ENCODE measurements around the gene CARD19.

The CARD19 gene

GRCh38 chr9:93121316-93122241 lies 25.6 kb downstream of the CARD19 start:
- Histone ChIP-seq H3K4me3 (ENCODE audit: low read depth, low read length) (no peak overlapping the region), H3K4me1 (peaks cover 19% of the 10 kb centered on the region), H2AFZ (no peak overlapping the region), H3K27ac (no peak overlapping the region), H3K36me3 (ENCODE audit: control insufficient read depth, insufficient read depth, low read length) (no peaks in the 10 kb centered on the region), H3K27me3 (ENCODE audit: control insufficient read depth, insufficient read depth, low read length) (no peaks in the 10 kb centered on the region), H3K9me3 (ENCODE audit: control insufficient read depth, low read length) (no peaks in the 10 kb centered on the region), H3K79me2 (peaks cover 8% of the 10 kb centered on the region), H3K9ac (no peak overlapping the region), H3K4me2 (ENCODE audit: low read length) (no peak overlapping the region)
- no peak for TF ChIP-seq CTCF (IDR thresholded peaks at IDR 0.05)

GRCh38 chr9:93122721-93123221 lies 26.8 kb downstream of the CARD19 start:
- Histone ChIP-seq H2AFZ (no peak overlapping the region), H3K27me3 (ENCODE audit: control insufficient read depth, insufficient read depth, low read length) (no peaks in the 10 kb centered on the region), H3K4me1 (peaks cover 27% of the 10 kb centered on the region), H3K9ac (no peak overlapping the region), H3K36me3 (ENCODE audit: control insufficient read depth, insufficient read depth, low read length) (no peaks in the 10 kb centered on the region), H3K4me3 (ENCODE audit: low read depth, low read length) (no peak overlapping the region), H3K4me2 (ENCODE audit: low read length) (no peak overlapping the region), H3K27ac (no peak overlapping the region), H3K79me2 (peaks cover 11% of the 10 kb centered on the region), H3K9me3 (ENCODE audit: control insufficient read depth, low read length) (no peaks in the 10 kb centered on the region)
- no peak for TF ChIP-seq CTCF (IDR thresholded peaks at IDR 0.05)

GRCh38 chr9:93123561-93124283 lies 27.7 kb downstream of the CARD19 start:
- Histone ChIP-seq H2AFZ (no peak overlapping the region), H3K27ac (no peak overlapping the region), H3K4me3 (ENCODE audit: low read depth, low read length) (no peak overlapping the region), H3K36me3 (ENCODE audit: control insufficient read depth, insufficient read depth, low read length) (no peaks in the 10 kb centered on the region), H3K9ac (no peak overlapping the region), H3K79me2 (peaks cover 11% of the 10 kb centered on the region), H3K27me3 (ENCODE audit: control insufficient read depth, insufficient read depth, low read length) (no peaks in the 10 kb centered on the region), H3K4me1 (peaks cover 31% of the 10 kb centered on the region), H3K4me2 (ENCODE audit: low read length) (no peak overlapping the region), H3K9me3 (ENCODE audit: control insufficient read depth, low read length) (no peaks in the 10 kb centered on the region)
- no peak for TF ChIP-seq CTCF (IDR thresholded peaks at IDR 0.05)

GRCh38 chr9:93124793-93125192 lies 28.8 kb downstream of the CARD19 start:
- Histone ChIP-seq H3K4me1 (peaks cover 29% of the 10 kb centered on the region), H3K9ac (no peak overlapping the region), H3K36me3 (ENCODE audit: control insufficient read depth, insufficient read depth, low read length) (no peaks in the 10 kb centered on the region)

More at GRCh38 chr9:93124793-93125192, 28.8 kb downstream of the CARD19 start:
- no peak for TF ChIP-seq CTCF (IDR thresholded peaks at IDR 0.05)
- Histone ChIP-seq H3K27ac (no peak overlapping the region), H3K9me3 (ENCODE audit: control insufficient read depth, low read length) (no peaks in the 10 kb centered on the region), H3K4me2 (ENCODE audit: low read length) (no peak overlapping the region), H2AFZ (no peak overlapping the region), H3K79me2 (peaks cover 20% of the 10 kb centered on the region), H3K27me3 (ENCODE audit: control insufficient read depth, insufficient read depth, low read length) (no peaks in the 10 kb centered on the region), H3K4me3 (ENCODE audit: low read depth, low read length) (no peak overlapping the region)

All from parathyroid adenoma (tissue), 2 donors.